ENCODE data around the gene CCDC43. TPM values are rescaled to one million over a fixed set of nuclear protein-coding genes. Genes with fewer than 3 reads are reported as not detected.

CCDC43 gene
- total and polyA plus RNA-seq, 2 of the 8 experiments (the other 6 are each of a cell fraction or from before 2014, with no cell fraction given) = 4.9 to 38.1 TPM

DNA sequence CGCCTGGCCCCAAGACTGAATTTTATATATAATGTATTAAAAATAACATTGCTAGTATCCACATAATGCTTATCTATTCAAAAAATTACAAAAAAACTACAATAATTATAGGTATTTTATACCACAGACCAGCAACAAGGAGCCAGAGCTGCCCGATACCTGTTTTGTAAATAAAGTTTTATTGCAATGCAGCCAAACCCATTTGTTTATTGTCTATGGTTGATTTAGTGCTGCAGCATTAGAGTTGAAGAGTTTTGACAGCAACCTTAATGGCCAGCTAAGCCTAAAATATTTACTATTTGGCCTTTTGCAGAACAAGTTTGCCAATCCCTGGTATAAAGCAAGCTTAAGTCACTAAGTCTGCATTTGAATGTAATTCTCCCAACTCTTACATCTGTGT is 27.7 kb downstream of the CCDC43 start:
- H2BK20ac ChIP-seq (ENCODE audit: low read length) = no peak overlapping the region
- H3K4me2 ChIP-seq (ENCODE audit: insufficient read depth in 1 of 2, low read depth in 2 of 2, low read length in 2 of 2) = no peak overlapping the region
- no peak for DNase-seq (ENCODE audit: low read depth in 1 of 2, low spot score in 2 of 2)
- H3K9me3 ChIP-seq (ENCODE audit: insufficient read depth in 2 of 2, low read depth in 1 of 2, low read length in 1 of 2) = no peaks in the 10 kb centered on the region
- H2BK120ac ChIP-seq (replicated peaks; ENCODE audit: low read depth, low read length) = no peak overlapping the region
- H3K36me3 ChIP-seq (ENCODE audit: control insufficient read depth in 2 of 4, insufficient read depth in 4 of 4, low read length in 3 of 4) = no peaks in the 10 kb centered on the region; a peak in 1 of 8 replicates
- peaks cover under 1 to 8% (median 8%) of the 10 kb centered on the region in 4 experiments for H3K27me3 ChIP-seq (replicated peaks in 1 of 4; ENCODE audit: control insufficient read depth in 3 of 4, extremely low read depth in 1 of 4, insufficient read depth in 3 of 4, low read length in 3 of 4)
- no peak for FAIRE-seq
- no peak overlapping the region for H3K18ac ChIP-seq (ENCODE audit: extremely low read depth, low read length)
- no peak overlapping the region for H3K9ac ChIP-seq (replicated peaks in 1 of 4; ENCODE audit: extremely low read depth in 1 of 4, low read depth in 3 of 4, low read length in 3 of 4)
- no peak overlapping the region for H3K56ac ChIP-seq (replicated peaks; ENCODE audit: insufficient read length, low read depth, low read length)
- no peak overlapping the region for H2BK12ac ChIP-seq (ENCODE audit: low read depth, low read length)
- no peak overlapping the region for H4K8ac ChIP-seq (ENCODE audit: extremely low read depth, insufficient read depth, low read length)
- H3K23me2 ChIP-seq (ENCODE audit: low read depth, low read length) = no peaks in the 10 kb centered on the region
- TF ChIP-seq HDAC6 (IDR thresholded peaks at IDR 0.05; ENCODE audit: low read depth, low read length) (no peak), POLR2AphosphoS5 (IDR thresholded peaks at IDR 0.05; ENCODE audit: low read depth, low read length) (no peak), CBX5 (IDR thresholded peaks at IDR 0.05; ENCODE audit: low read depth, low read length) (no peak), SP1 (IDR thresholded peaks at IDR 0.05; ENCODE audit: low read depth, low read length) (no peak), CREB1 (IDR thresholded peaks at IDR 0.05) (no peak), POLR2A (IDR thresholded peaks at IDR 0.05; ENCODE audit: control extremely low read depth in 1 of 2, low read depth in 2 of 2, low read length in 2 of 2) (no peak), KDM4A (IDR thresholded peaks at IDR 0.05; ENCODE audit: low read depth, low read length, severe bottlenecking) (no peak), RNF2 (IDR thresholded peaks at IDR 0.05; ENCODE audit: borderline replicate concordance, low read depth, low read length, missing control alignments, poor library complexity, severe bottlenecking) (no peak), SUZ12 (IDR thresholded peaks at IDR 0.05; ENCODE audit: low read length) (no peak), TEAD4 (IDR thresholded peaks at IDR 0.05; ENCODE audit: low read depth, low read length) (no peak)
- TF ChIP-seq, protein P1, sequence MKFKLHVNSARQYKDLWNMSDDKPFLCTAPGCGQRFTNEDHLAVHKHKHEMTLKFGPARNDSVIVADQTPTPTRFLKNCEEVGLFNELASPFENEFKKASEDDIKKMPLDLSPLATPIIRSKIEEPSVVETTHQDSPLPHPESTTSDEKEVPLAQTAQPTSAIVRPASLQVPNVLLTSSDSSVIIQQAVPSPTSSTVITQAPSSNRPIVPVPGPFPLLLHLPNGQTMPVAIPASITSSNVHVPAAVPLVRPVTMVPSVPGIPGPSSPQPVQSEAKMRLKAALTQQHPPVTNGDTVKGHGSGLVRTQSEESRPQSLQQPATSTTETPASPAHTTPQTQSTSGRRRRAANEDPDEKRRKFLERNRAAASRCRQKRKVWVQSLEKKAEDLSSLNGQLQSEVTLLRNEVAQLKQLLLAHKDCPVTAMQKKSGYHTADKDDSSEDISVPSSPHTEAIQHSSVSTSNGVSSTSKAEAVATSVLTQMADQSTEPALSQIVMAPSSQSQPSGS (IDR thresholded peaks at IDR 0.05; ENCODE audit: low read length) = no peak
- no peak overlapping the region for H2BK15ac ChIP-seq (ENCODE audit: low read length)
- no peak overlapping the region for H2AK5ac ChIP-seq (ENCODE audit: low read depth, low read length)
- H2BK5ac ChIP-seq (ENCODE audit: low read depth, low read length) = no peak overlapping the region
- H3K4me3 ChIP-seq (ENCODE audit: extremely low read depth in 1 of 4, insufficient read depth in 2 of 4, low read depth in 3 of 4, low read length in 4 of 4) = no peak overlapping the region
- 96% methylated on average over 2 of the region's 2 CpGs; no CpG with 5 or more reads in 1 of the 2 experiments for WGBS, 2 experiments (ENCODE audit: extremely low coverage in 1 of 2, insufficient coverage in 1 of 2, insufficient read length in 1 of 2, insufficient replicate concordance in 2 of 2, low coverage in 1 of 2, low lambda C conversion rate in 2 of 2, missing lambda C conversion rate in 1 of 2)
- H4K20me1 ChIP-seq (replicated peaks in 1 of 2; ENCODE audit: control insufficient read depth in 1 of 2, insufficient read depth in 2 of 2, low read length in 2 of 2) = no peaks in the 10 kb centered on the region
- H4K5ac ChIP-seq (ENCODE audit: insufficient read length, low read depth, low read length) = no peak overlapping the region
- no peak overlapping the region for H3K14ac ChIP-seq (ENCODE audit: insufficient read length)
- H3K79me1 ChIP-seq (ENCODE audit: low read depth, low read length) = no peaks in the 10 kb centered on the region
- H4K91ac ChIP-seq (replicated peaks; ENCODE audit: insufficient read length, low read length) = no peak overlapping the region
- no peaks in the 10 kb centered on the region; a peak in 1 of 7 replicates for H3K4me1 ChIP-seq (replicated peaks in 1 of 4; ENCODE audit: control insufficient read depth in 3 of 4, insufficient read depth in 4 of 4, low read length in 3 of 4)
- POLR2A ChIA-PET (ENCODE audit: partially characterized antibody) = no interaction called here
- H3K23ac ChIP-seq (ENCODE audit: insufficient read length) = no peak overlapping the region
- no peak overlapping the region for H3K4ac ChIP-seq (replicated peaks; ENCODE audit: insufficient read length, low read depth, low read length)
- CTCF ChIA-PET (ENCODE audit: partially characterized antibody) = interaction anchor here (1.2 kb wide), 1 partner anchor 29 kb away, joined by 4 read pairs; no protein-coding TSS in a partner anchor
- no peaks in the 10 kb centered on the region for H3K79me2 ChIP-seq (ENCODE audit: control insufficient read depth in 1 of 2, insufficient read depth in 2 of 2, low read length in 2 of 2)
- no peak overlapping the region for H3K27ac ChIP-seq (ENCODE audit: low read depth, low read length)
- no peak overlapping the region for H2AFZ ChIP-seq (ENCODE audit: low read length)
